Transverse colon (tissue), 4 donors: ENCODE results near the gene NCAPD2.
"Not testable (repeated sequence)": the region's sequence is repeated elsewhere in the genome, so short reads cannot be mapped to it uniquely, and the experiment has no call there.

ENCODE experiments used
- CTCF ChIP-seq, 5 experiments: fragments of 200-600 bp in 3 of 5; fragments of 450-650 bp in 2 of 5; sonication (generic) in 3 of 5; IDR thresholded peaks; 1 replicate in 2 of 5; 2 replicates in 3 of 5; pipeline ENCODE4 v1.5.1; 2016 to 2017; ENCODE audit warnings: antibody characterized with exemption in 5 of 5, inconsistent platforms in 3 of 5, mild to moderate bottlenecking in 2 of 5, moderate library complexity in 1 of 5
- POLR2A ChIP-seq: fragments of 450-650 bp; IDR thresholded peaks from one replicate; pipeline ENCODE4 v1.6.1; 2016; ENCODE audit warnings: antibody characterized with exemption, mild to moderate bottlenecking, moderate library complexity
- POLR2AphosphoS5 ChIP-seq, 3 donors: sonication (generic); formaldehyde crosslinking; IDR thresholded peaks; one replicate each; pipeline ENCODE4 v1.6.1; 2016; ENCODE audit warnings: antibody characterized with exemption in 3 of 3

GRCh38 chr12:6497291-6497690 lies 3.4 kb downstream of the NCAPD2 start:
- TF ChIP-seq POLR2AphosphoS5 (IDR thresholded peaks at IDR 0.05); CTCF (IDR thresholded peaks at IDR 0.05); POLR2A: not testable (repeated sequence)
